Upper lobe of left lung (tissue), 4 donors: ENCODE data around the gene TBX4.

Experiments used
- EP300 ChIP-seq, 4 donors: sonication (generic); formaldehyde crosslinking; IDR thresholded peaks; one replicate each; pipeline ENCODE4 v1.5.1; 2017; ENCODE audit warnings: antibody characterized with exemption in 4 of 4, control low read depth in 2 of 4
- POLR2A ChIP-seq, 4 donors: fragments of 450-650 bp; IDR thresholded peaks; one replicate each; pipeline ENCODE4 v1.5.1; 2016 to 2017; ENCODE audit warnings: antibody characterized with exemption in 4 of 4, mild to moderate bottlenecking in 2 of 4
- TF ChIP-seq, protein P1 (sequence below), 6 experiments: fragments of 450-650 bp in 4 of 6; fragments of 200-600 bp in 2 of 6; sonication (generic) in 2 of 6; IDR thresholded peaks; one replicate each; pipeline ENCODE4 v1.5.1; 2016 to 2019; ENCODE audit warnings: antibody characterized with exemption in 6 of 6

GRCh38 chr17:61476476-61477203, 24.4 kb downstream of the TBX4 start:
- TF ChIP-seq POLR2A (IDR thresholded peaks at IDR 0.05): no peak
- TF ChIP-seq, protein P1, sequence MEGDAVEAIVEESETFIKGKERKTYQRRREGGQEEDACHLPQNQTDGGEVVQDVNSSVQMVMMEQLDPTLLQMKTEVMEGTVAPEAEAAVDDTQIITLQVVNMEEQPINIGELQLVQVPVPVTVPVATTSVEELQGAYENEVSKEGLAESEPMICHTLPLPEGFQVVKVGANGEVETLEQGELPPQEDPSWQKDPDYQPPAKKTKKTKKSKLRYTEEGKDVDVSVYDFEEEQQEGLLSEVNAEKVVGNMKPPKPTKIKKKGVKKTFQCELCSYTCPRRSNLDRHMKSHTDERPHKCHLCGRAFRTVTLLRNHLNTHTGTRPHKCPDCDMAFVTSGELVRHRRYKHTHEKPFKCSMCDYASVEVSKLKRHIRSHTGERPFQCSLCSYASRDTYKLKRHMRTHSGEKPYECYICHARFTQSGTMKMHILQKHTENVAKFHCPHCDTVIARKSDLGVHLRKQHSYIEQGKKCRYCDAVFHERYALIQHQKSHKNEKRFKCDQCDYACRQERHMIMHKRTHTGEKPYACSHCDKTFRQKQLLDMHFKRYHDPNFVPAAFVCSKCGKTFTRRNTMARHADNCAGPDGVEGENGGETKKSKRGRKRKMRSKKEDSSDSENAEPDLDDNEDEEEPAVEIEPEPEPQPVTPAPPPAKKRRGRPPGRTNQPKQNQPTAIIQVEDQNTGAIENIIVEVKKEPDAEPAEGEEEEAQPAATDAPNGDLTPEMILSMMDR (IDR thresholded peaks at IDR 0.05): no peak
- no peak for TF ChIP-seq EP300 (IDR thresholded peaks at IDR 0.05)
